Stimulated activated naive CD4-positive, alpha-beta T cell treated with Interleukin-2 at 50 U/mL for 16 hours (primary cell): ENCODE data around the gene CDH23.

Experiments
- DNase-seq: peaks from one replicate; lab custom pipeline; 2025; lab: John Stamatoyannopoulos, UW

CDH23 gene

GRCh38 chr10:71727105-71727737 lies 330.5 kb downstream of the CDH23 start:
- peak; percentile 55 for DNase-seq

GRCh38 chr10:71727738-71728737 lies 331.3 kb downstream of the CDH23 start:
- DNase-seq: peak; percentile 47

GRCh38 chr10:71729161-71729636 lies 332.5 kb downstream of the CDH23 start:
- DNase-seq: no peak

GRCh38 chr10:71731791-71732190 lies 335.1 kb downstream of the CDH23 start:
- no peak for DNase-seq

GRCh38 chr10:71734797-71735196 lies 338.1 kb downstream of the CDH23 start:
- DNase-seq: no peak

GRCh38 chr10:71735709-71736569 lies 339.2 kb downstream of the CDH23 start:
- peak; percentile 32 for DNase-seq

GRCh38 chr10:71736570-71736952 lies 339.8 kb downstream of the CDH23 start:
- DNase-seq: no peak

GRCh38 chr10:71737001-71737833 lies 340.5 kb downstream of the CDH23 start:
- DNase-seq: peak; percentile 30

- no peak for DNase-seq
Measured at GRCh38 chr10:71737834-71738197, 341.1 kb downstream of the CDH23 start.

- DNase-seq: no peak
Measured at GRCh38 chr10:71739358-71739900, 342.7 kb downstream of the CDH23 start.

- DNase-seq: no peak
Measured at GRCh38 chr10:71740069-71740653, 343.4 kb downstream of the CDH23 start.

- DNase-seq: no peak
Measured at GRCh38 chr10:71741029-71741428, 344.3 kb downstream of the CDH23 start.

- DNase-seq: no peak
Measured at GRCh38 chr10:71741671-71742070, 345.0 kb downstream of the CDH23 start.

- no peak for DNase-seq
Measured at GRCh38 chr10:71742301-71743088, 345.8 kb downstream of the CDH23 start.

- no peak for DNase-seq
Measured at GRCh38 chr10:71743089-71743838, 346.5 kb downstream of the CDH23 start.

GRCh38 chr10:71743866-71744265 lies 347.1 kb downstream of the CDH23 start:
- DNase-seq: no peak

GRCh38 chr10:71744897-71745663 lies 348.4 kb downstream of the CDH23 start:
- DNase-seq: no peak

- DNase-seq: no peak
Measured at GRCh38 chr10:71745664-71746250, 349.0 kb downstream of the CDH23 start.
